ENCODE data around the gene JMJD7. TPM values are rescaled to one million over a fixed set of nuclear protein-coding genes. Genes with fewer than 3 reads are reported as not detected.

The JMJD7 gene
- total RNA-seq, 1 experiment from 2014 or later, result 13.5 TPM

- CTCF ChIA-PET, result no interaction called here
- intact Hi-C loops (cut with micrococcal nuclease), result no loop called here
- no peak overlapping the region for H3K27ac ChIP-seq (ENCODE audit: low read depth, low read length)
- H3K4me1 ChIP-seq (ENCODE audit: control insufficient read depth in 1 of 2, insufficient read depth in 2 of 2, low read length in 2 of 2), result no peaks in the 10 kb centered on the region
- H3K36me3 ChIP-seq (ENCODE audit: control insufficient read depth in 1 of 2, insufficient read depth in 2 of 2, low read length in 2 of 2), result no peaks in the 10 kb centered on the region
- no peak overlapping the region for H3K9ac ChIP-seq (ENCODE audit: low read length)
- H3K9me3 ChIP-seq (ENCODE audit: control insufficient read depth in 1 of 2, insufficient read depth in 1 of 2, low read depth in 1 of 2, low read length in 2 of 2), result no peaks in the 10 kb centered on the region
- no peaks in the 10 kb centered on the region for H3K27me3 ChIP-seq (ENCODE audit: insufficient read depth, low read length)
- DNase-seq (ENCODE audit: low read depth, low spot score), result no peak
- no TSS peak for BruUV-seq (replicated peaks)
- H3K4me3 ChIP-seq (replicated peaks in 1 of 2; ENCODE audit: low read depth in 1 of 2, low read length in 2 of 2), result no peak overlapping the region
- H4K20me1 ChIP-seq (ENCODE audit: insufficient read depth), result no peaks in the 10 kb centered on the region
- TF ChIP-seq ZNF274 (IDR thresholded peaks at IDR 0.05; ENCODE audit: low read depth, low read length), result no peak
- no peak for TF ChIP-seq SRF (IDR thresholded peaks at IDR 0.05; ENCODE audit: low read depth)
- TF ChIP-seq CBX3 (IDR thresholded peaks at IDR 0.05; ENCODE audit: low read depth), result no peak
- TF ChIP-seq POLR2A (IDR thresholded peaks at IDR 0.05; ENCODE audit: borderline replicate concordance, extremely low read depth, insufficient read depth, insufficient read length), result no peak
- TF ChIP-seq EZH2 (IDR thresholded peaks at IDR 0.05), result no peak
- TF ChIP-seq ELF1 (IDR thresholded peaks at IDR 0.05; ENCODE audit: borderline replicate concordance, low read depth), result no peak
- TF ChIP-seq FOSL1 (IDR thresholded peaks at IDR 0.05; ENCODE audit: low read depth), result no peak
- TF ChIP-seq MAX (IDR thresholded peaks at IDR 0.05), result no peak
- TF ChIP-seq SIN3A (IDR thresholded peaks at IDR 0.05; ENCODE audit: low read depth), result no peak
- TF ChIP-seq ATF3 (IDR thresholded peaks at IDR 0.05), result no peak
- no peak for TF ChIP-seq TCF7L2 (IDR thresholded peaks at IDR 0.05; ENCODE audit: borderline replicate concordance, extremely low read depth, insufficient read depth, insufficient read length)
- no peak for TF ChIP-seq EGR1 (IDR thresholded peaks at IDR 0.05; ENCODE audit: low read depth)
- TF ChIP-seq SP1 (IDR thresholded peaks at IDR 0.05; ENCODE audit: low read depth), result no peak
- no peak for TF ChIP-seq CEBPB (IDR thresholded peaks at IDR 0.05; ENCODE audit: low read depth)
- TF ChIP-seq RAD21 (IDR thresholded peaks at IDR 0.05; ENCODE audit: low read depth), result no peak
- no peak for TF ChIP-seq EZH2phosphoT487 (IDR thresholded peaks at IDR 0.05; ENCODE audit: borderline replicate concordance)
- TF ChIP-seq JUND (IDR thresholded peaks at IDR 0.05), result no peak
- H3K9me2 ChIP-seq (ENCODE audit: insufficient read depth), result no peaks in the 10 kb centered on the region
- no peak overlapping the region for H3K4me2 ChIP-seq (ENCODE audit: low read length)
- no peak for ATAC-seq
- H3K79me2 ChIP-seq (ENCODE audit: insufficient read depth, low read length), result no peaks in the 10 kb centered on the region
- POLR2A ChIA-PET, result no interaction called here
- H2AFZ ChIP-seq (ENCODE audit: low read depth, low read length, poor library complexity, severe bottlenecking), result no peak overlapping the region
- RAD21 ChIA-PET (ENCODE audit: low non-redundant PET in 1 of 2, low total read pairs in 2 of 2, uncharacterized antibody in 2 of 2, unreplicated experiment in 2 of 2), result no interaction called here
These were observed 53.2 kb downstream of the JMJD7 start for GRCh38 chr15:41881086-41881485.

Data from HCT116 (cell line).